ENCODE data around the gene PPP6R2. TPM values are rescaled to one million over a fixed set of nuclear protein-coding genes. Genes with fewer than 3 reads are reported as not detected.
"Not testable (repeated sequence)": the region's sequence is repeated elsewhere in the genome, so short reads cannot be mapped to it uniquely, and the experiment has no call there.

The PPP6R2 gene
- total and polyA plus RNA-seq, 12 donors, result 34.7 to 51.5 (median 37.7) TPM

- TF ChIP-seq, protein P1, sequence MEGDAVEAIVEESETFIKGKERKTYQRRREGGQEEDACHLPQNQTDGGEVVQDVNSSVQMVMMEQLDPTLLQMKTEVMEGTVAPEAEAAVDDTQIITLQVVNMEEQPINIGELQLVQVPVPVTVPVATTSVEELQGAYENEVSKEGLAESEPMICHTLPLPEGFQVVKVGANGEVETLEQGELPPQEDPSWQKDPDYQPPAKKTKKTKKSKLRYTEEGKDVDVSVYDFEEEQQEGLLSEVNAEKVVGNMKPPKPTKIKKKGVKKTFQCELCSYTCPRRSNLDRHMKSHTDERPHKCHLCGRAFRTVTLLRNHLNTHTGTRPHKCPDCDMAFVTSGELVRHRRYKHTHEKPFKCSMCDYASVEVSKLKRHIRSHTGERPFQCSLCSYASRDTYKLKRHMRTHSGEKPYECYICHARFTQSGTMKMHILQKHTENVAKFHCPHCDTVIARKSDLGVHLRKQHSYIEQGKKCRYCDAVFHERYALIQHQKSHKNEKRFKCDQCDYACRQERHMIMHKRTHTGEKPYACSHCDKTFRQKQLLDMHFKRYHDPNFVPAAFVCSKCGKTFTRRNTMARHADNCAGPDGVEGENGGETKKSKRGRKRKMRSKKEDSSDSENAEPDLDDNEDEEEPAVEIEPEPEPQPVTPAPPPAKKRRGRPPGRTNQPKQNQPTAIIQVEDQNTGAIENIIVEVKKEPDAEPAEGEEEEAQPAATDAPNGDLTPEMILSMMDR (IDR thresholded peaks at IDR 0.05), result no peak
- intact Hi-C loops (cut with DNase I), result no loop called here
- DNase-seq (no peak), ATAC-seq (no peak)
- Histone ChIP-seq H3K27me3 (no peaks in the 10 kb centered on the region), H3K36me3 (peaks cover 0 to 89% (median 20%) of the 10 kb centered on the region in 9 donors), H3K27ac (no peak overlapping the region), H3K4me3 (no peak overlapping the region), H3K9me3 (no peaks in the 10 kb centered on the region), H3K4me1 (no peaks in the 10 kb centered on the region)
- 89 to 93% methylated on average over 5 of the region's 5 CpGs for WGBS, 2 donors
Measured at GRCh38 chr22:50376085-50376651, 33.0 kb downstream of the PPP6R2 start.

GRCh38 chr22:50381021-50381555 lies 38.0 kb downstream of the PPP6R2 start:
- intact Hi-C loops (cut with DNase I); DNase-seq; H3K4me3 ChIP-seq; H3K27me3 ChIP-seq; H3K9me3 ChIP-seq; ATAC-seq: not testable (repeated sequence)
- WGBS, 2 donors, result 94% methylated on average over 11 to 15 of the region's 15 CpGs
- H3K36me3 ChIP-seq, result peaks cover 0 to 57% (median 4%) of the 10 kb centered on the region in 9 donors
- H3K4me1 ChIP-seq, result peaks cover 0 to 19% (median 0%) of the 10 kb centered on the region in 9 donors
- H3K27ac ChIP-seq, result peak overlapping the region in 1 of 10 donors; percentile 53

DNA sequence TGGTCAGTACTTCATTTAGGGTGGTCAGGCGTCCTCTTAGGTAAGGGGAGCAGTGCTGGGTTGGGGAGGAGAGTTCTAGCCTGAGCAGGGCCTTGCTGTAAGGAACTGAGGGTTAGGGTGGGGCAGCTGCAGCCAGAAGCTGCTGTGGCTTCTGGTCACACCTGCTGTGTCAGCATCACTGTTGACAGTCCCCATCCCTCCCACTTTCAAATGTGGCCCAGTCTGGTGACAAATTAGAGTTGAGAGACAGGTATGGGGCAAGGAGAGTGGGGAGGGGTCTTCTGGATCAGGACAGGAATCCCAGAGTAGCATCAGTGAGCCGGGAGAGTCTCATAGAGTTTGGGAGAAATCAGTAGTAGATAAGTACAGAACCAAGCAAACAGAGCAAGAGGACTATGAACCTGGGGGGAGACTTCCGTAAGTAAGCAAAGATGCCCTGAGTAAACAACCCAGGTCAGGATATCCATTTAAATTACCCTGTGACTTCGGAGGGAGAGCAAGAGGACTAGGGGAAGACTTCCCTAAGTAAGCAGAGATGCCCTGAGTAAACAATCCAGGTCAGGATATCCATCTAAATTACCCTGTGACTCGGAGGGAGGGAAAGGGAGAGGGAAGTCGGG lies 53.7 kb downstream of the PPP6R2 start:
- whole genome bisulfite sequencing, 2 donors, result 68 to 76% methylated on average over 6 of the region's 6 CpGs
- intact Hi-C loops (cut with DNase I), result no loop called here
- Histone ChIP-seq H3K27ac (no peak overlapping the region), H3K9me3 (no peaks in the 10 kb centered on the region), H3K36me3 (peaks cover 0 to 70% (median 10%) of the 10 kb centered on the region in 9 donors), H3K4me3 (no peak overlapping the region), H3K27me3 (no peaks in the 10 kb centered on the region), H3K4me1 (peaks cover 0 to 38% (median 9%) of the 10 kb centered on the region in 9 donors)
- TF ChIP-seq, protein P1 (IDR thresholded peaks at IDR 0.05), result no peak
- no peak for DNase-seq
- ATAC-seq, result no peak

DNA sequence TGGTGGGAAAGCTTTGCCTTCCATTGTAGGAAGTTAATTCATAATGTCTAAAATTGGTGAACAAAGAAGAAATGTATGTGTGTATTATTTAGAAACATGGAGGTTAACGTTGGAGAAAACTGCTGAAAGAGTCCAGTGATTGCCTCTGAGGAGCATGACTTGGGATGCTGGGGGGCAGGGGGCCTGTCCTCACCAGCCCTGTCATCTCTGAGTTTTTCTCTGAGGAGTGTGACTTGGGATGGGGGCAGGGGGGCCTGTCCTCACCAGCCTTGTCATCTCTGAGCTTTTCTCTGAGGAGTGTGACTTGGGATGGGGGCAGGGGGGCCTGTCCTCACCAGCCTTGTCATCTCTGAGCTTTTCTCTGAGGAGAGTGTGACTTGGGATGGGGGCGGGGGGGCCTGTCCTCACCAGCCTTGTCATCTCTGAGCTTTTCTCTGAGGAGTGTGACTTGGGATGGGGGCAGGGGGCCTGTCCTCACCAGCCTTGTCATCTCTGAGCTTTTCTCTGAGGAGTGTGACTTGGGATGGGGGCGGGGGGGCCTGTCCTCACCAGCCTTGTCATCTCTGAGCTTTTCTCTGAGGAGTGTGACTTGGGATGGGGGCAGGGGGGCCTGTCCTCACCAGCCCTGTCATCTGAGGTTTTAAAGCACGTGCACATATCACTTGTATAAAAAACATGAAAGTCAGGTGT lies 54.4 kb downstream of the PPP6R2 start:
- ATAC-seq; intact Hi-C loops (cut with DNase I); DNase-seq; H3K27me3 ChIP-seq; H3K9me3 ChIP-seq; H3K27ac ChIP-seq; H3K4me3 ChIP-seq: not testable (repeated sequence)
- H3K36me3 ChIP-seq, result peaks cover 0 to 68% (median 10%) of the 10 kb centered on the region in 9 donors
- 68 to 76% methylated on average over 3 to 4 of the region's 4 CpGs for WGBS, 2 donors
- peaks cover 0 to 45% (median 9%) of the 10 kb centered on the region in 9 donors for H3K4me1 ChIP-seq

- TF ChIP-seq, protein P1 (IDR thresholded peaks at IDR 0.05), result no peak
- no peaks in the 10 kb centered on the region for H3K27me3 ChIP-seq
- DNase-seq, result no peak
- peak in 1 of 8 donors; percentile 18 for ATAC-seq
- WGBS, 2 donors, result 88 to 91% methylated on average over 15 of the region's 15 CpGs
- H3K27ac ChIP-seq, result peak overlapping the region in 7 of 10 donors; percentile 15 to 90 (median 29)
- peaks cover 0 to 60% (median 10%) of the 10 kb centered on the region in 9 donors for H3K36me3 ChIP-seq
- peak overlapping the region in 1 of 10 donors; percentile 14 for H3K4me3 ChIP-seq
- H3K9me3 ChIP-seq, result no peaks in the 10 kb centered on the region
- intact Hi-C loops (cut with DNase I), result no loop called here
- H3K4me1 ChIP-seq, result peaks cover 0 to 60% (median 18%) of the 10 kb centered on the region in 9 donors
Measured at GRCh38 chr22:50398831-50399648, 55.9 kb downstream of the PPP6R2 start.

Measured in heart right ventricle (tissue), 16 donors.